GM12878 (cell line): Measurements from ENCODE around the gene MAGI1. TPM values are rescaled to one million over a fixed set of nuclear protein-coding genes. Genes with fewer than 3 reads are reported as not detected.

ENCODE experiments used
- ATAC-seq: fragments of 200-7000 bp; cut with Tn5 transposase; 3 replicates; pipeline ENCODE4 v1.9.1; 2020; ENCODE audit warnings: mild to moderate bottlenecking, moderate library complexity
- BruUV-seq: library from RNA; stranded (reverse); fragments of 400-500 nt; replicated peaks from 2 replicates; lab custom pipeline; 2021; lab: Mats Ljungman, UMichigan
- CTCF ChIA-PET: fragments of 300-600 bp; sonication (Branson Sonifier 250); formaldehyde crosslinking; extraction: SDS; loops from one replicate; lab custom pipeline; 2021; ENCODE audit warnings: inconsistent platforms; lab: Yijun Ruan, JAX
- POLR2A ChIA-PET: fragments of 350-600 bp; formaldehyde crosslinking; extraction: SDS; loops from one replicate; lab custom pipeline; 2021; ENCODE audit warnings: inconsistent platforms; lab: Charles Lee
- RAD21 ChIA-PET: fragments of 300-600 bp; sonication (Branson Sonifier 250); formaldehyde crosslinking; loops from one replicate; lab custom pipeline; 2023; ENCODE audit warnings: antibody characterized with exemption; ENCODE audit not compliant: unreplicated experiment; lab: Charles Lee
- SMC1A ChIA-PET: fragments of 300-600 bp; sonication (Branson Sonifier 250); formaldehyde crosslinking; loops from one replicate; lab custom pipeline; 2023; ENCODE audit not compliant: unreplicated experiment, uncharacterized antibody; lab: Charles Lee
- DNase-seq: peaks from one replicate; pipeline ENCODE4 v3.0.0-alpha.2; 2011; ENCODE audit warnings: low read depth, low spot score
- FAIRE-seq: peaks from 3 replicates; lab custom pipeline; 2011; peaks lifted over from hg19 to GRCh38; lab: Jason Lieb, UNC
- H2AFZ ChIP-seq: 2 replicates; pipeline ENCODE4 v1.6.0; 2011; ENCODE audit warnings: low read depth, low read length, control low read depth; ENCODE audit not compliant: control insufficient read depth
- H3K27ac ChIP-seq: 2 replicates; pipeline ENCODE4 v1.5.1; 2011; ENCODE audit warnings: control low read depth; ENCODE audit not compliant: control insufficient read depth, insufficient read depth
- H3K27me3 ChIP-seq, 2 experiments: replicated peaks in 1 of 2; 2 replicates each; pipeline versions ENCODE4 v1.6.0 to v1.6.1; 2011; ENCODE audit warnings: low read length in 1 of 2; ENCODE audit not compliant: control insufficient read depth in 2 of 2, insufficient read depth in 2 of 2
- H3K36me3 ChIP-seq, 2 experiments: 2 replicates each; pipeline ENCODE4 v1.5.1; 2011; ENCODE audit warnings: low read length in 1 of 2; ENCODE audit not compliant: control insufficient read depth in 2 of 2, insufficient read depth in 2 of 2
- H3K4me1 ChIP-seq: 2 replicates; pipeline ENCODE4 v1.6.1; 2011; ENCODE audit warnings: mild to moderate bottlenecking, low read length, moderate library complexity, mixed read lengths; ENCODE audit not compliant: control insufficient read depth, insufficient read depth
- H3K4me2 ChIP-seq: 2 replicates; pipeline ENCODE4 v1.6.0; 2011; ENCODE audit warnings: control low read depth; ENCODE audit not compliant: control insufficient read depth, insufficient read depth
- H3K4me3 ChIP-seq: fragments of 200-600 bp; sonication (generic); 2 replicates; pipeline ENCODE4 v1.5.1; 2016
- H3K79me2 ChIP-seq: 2 replicates; pipeline ENCODE4 v1.6.0; 2011; ENCODE audit warnings: low read length; ENCODE audit not compliant: control insufficient read depth, insufficient read depth
- H3K9ac ChIP-seq: 2 replicates; pipeline ENCODE4 v1.8.0; 2011; ENCODE audit warnings: low read length, control low read depth, mixed read lengths; ENCODE audit not compliant: control insufficient read depth, insufficient read depth
- H3K9me3 ChIP-seq: replicated peaks from 3 replicates; pipeline ENCODE4 v1.5.1; 2011; ENCODE audit warnings: mild to moderate bottlenecking, low read length; ENCODE audit not compliant: control insufficient read depth, insufficient read depth
- H4K20me1 ChIP-seq: 2 replicates; pipeline ENCODE4 v1.6.0; 2011; ENCODE audit not compliant: control insufficient read depth, insufficient read depth
- CBX5 ChIP-seq: sonication (generic); IDR thresholded peaks from 2 replicates; pipeline ENCODE4 v1.6.1; 2016; ENCODE audit warnings: low read depth, moderate library complexity, mild to moderate bottlenecking, inconsistent platforms
- CUX1 ChIP-seq: IDR thresholded peaks from 2 replicates; pipeline ENCODE4 v1.6.1; 2012; ENCODE audit warnings: improper control_type of control experiment, low read depth, low read length; ENCODE audit not compliant: insufficient replicate concordance
- HDAC6 ChIP-seq: fragments of 200-600 bp; sonication (generic); IDR thresholded peaks from one replicate; pipeline ENCODE4 v1.8.0; 2017; ENCODE audit warnings: antibody characterized with exemption; ENCODE audit not compliant: unreplicated experiment
- IRF4 ChIP-seq: IDR thresholded peaks from 2 replicates; pipeline ENCODE4 v1.6.1; 2011; ENCODE audit warnings: low read depth, low read length
- NFIC ChIP-seq: IDR thresholded peaks from 2 replicates; pipeline ENCODE4 v1.6.1; 2012; ENCODE audit warnings: low read depth, mild to moderate bottlenecking, inconsistent platforms, low read length, moderate library complexity
- NR2C2 ChIP-seq: IDR thresholded peaks from 2 replicates; pipeline ENCODE4 v1.6.1; 2011; ENCODE audit warnings: borderline replicate concordance, low read depth; ENCODE audit not compliant: control insufficient read depth, insufficient read length
- NR2F1 ChIP-seq: fragments of 450-650 bp; conservative IDR thresholded peaks from 2 replicates; pipeline ENCODE4 v1.6.1; 2017; ENCODE audit warnings: mild to moderate bottlenecking
- POLR2A ChIP-seq: IDR thresholded peaks from 2 replicates; pipeline ENCODE4 v1.6.1; 2011; ENCODE audit warnings: low read depth, mild to moderate bottlenecking, low read length
- RUNX3 ChIP-seq: IDR thresholded peaks from 2 replicates; pipeline ENCODE4 v1.6.1; 2012; ENCODE audit warnings: low read length, inconsistent platforms
- SMC3 ChIP-seq: IDR thresholded peaks from 2 replicates; pipeline ENCODE4 v1.6.1; 2011; ENCODE audit warnings: low read length, improper control_type of control experiment, borderline replicate concordance
- STAT1 ChIP-seq: fragments of 450-650 bp; conservative IDR thresholded peaks from 2 replicates; pipeline ENCODE4 v1.6.1; 2014; ENCODE audit warnings: antibody characterized with exemption, mild to moderate bottlenecking
- TCF12 ChIP-seq: IDR thresholded peaks from 2 replicates; pipeline ENCODE4 v1.6.1; 2011; ENCODE audit warnings: low read depth, mild to moderate bottlenecking, low read length
- USF2 ChIP-seq: IDR thresholded peaks from 2 replicates; pipeline ENCODE4 v1.6.1; 2011; ENCODE audit warnings: low read depth, low read length, improper control_type of control experiment, borderline replicate concordance
- WRNIP1 ChIP-seq: IDR thresholded peaks from 2 replicates; pipeline ENCODE4 v1.6.1; 2011; ENCODE audit warnings: low read depth, low read length, improper control_type of control experiment, borderline replicate concordance
- ZBED1 ChIP-seq: IDR thresholded peaks from 2 replicates; pipeline ENCODE4 v1.6.1; 2016; ENCODE audit warnings: borderline replicate concordance
- ZNF207 ChIP-seq: fragments of 450-650 bp; IDR thresholded peaks from 2 replicates; pipeline ENCODE4 v1.6.1; 2014; ENCODE audit warnings: antibody characterized with exemption, mild to moderate bottlenecking, borderline replicate concordance
- WGBS: methylation state at CpG from one replicate; pipeline ENCODE4 v1.1.6; 2016; ENCODE audit warnings: low lambda C conversion rate; ENCODE audit not compliant: insufficient replicate concordance, insufficient coverage; ENCODE audit errors: missing lambda C conversion rate; 5-methylcytosine and 5-hydroxymethylcytosine counted together
- in situ Hi-C: fragments of 300-500 bp; cut with MboI; formaldehyde crosslinking; loops from 9 replicates; pipeline ENCODE4 v1.14.3; 2018; ENCODE audit warnings: mixed read lengths
- intact Hi-C: fragments of 100-400 bp; cut with micrococcal nuclease; formaldehyde crosslinking; loops from one replicate; pipeline ENCODE4 v1.14.2; 2022; ENCODE audit not compliant: unreplicated experiment
- polyA plus RNA-seq, 11 experiments: library from polyadenylated mRNA; depleted of rRNA in 4 of 11; unstranded in 6 of 11; stranded (reverse) in 5 of 11; fragments of >200 nt; fragmentation: Nextera tagmentation in 4 of 11; fragmentation: Illumina TruSeq in 1 of 11; extraction: Ambion mirVana in 4 of 11; extraction: Trizol in 1 of 11; gene quantifications; 1 replicate in 1 of 11; 2 replicates in 10 of 11; pipeline versions ENCODE4 v1.2.1 to v1.2.3, GENCODE V29; 2011 to 2016; ENCODE audit warnings: inconsistent platforms in 2 of 11, missing spikeins in 2 of 11, low read depth in 1 of 11
- total RNA-seq, 4 experiments: library from RNA; depleted of rRNA in 3 of 4; stranded (reverse); fragments of >200 nt in 3 of 4; fragmentation: Illumina TruSeq in 1 of 4; extraction: Trizol in 1 of 4; gene quantifications; 2 replicates each; pipeline versions ENCODE4 v1.2.1 to v1.2.3, GENCODE V29; 2013 to 2021

The MAGI1 gene
- total and polyA plus RNA-seq, 10 of the 15 experiments (the other 5 are each of a cell fraction or from before 2014, with no cell fraction given), result 0.02 to 3.3 (median 0.29) TPM; not detected in 1

GRCh38 chr3:65443739-65444446 lies 594.8 kb downstream of the MAGI1 start:
- ChIA-PET POLR2A (no interaction called here), SMC1A (no interaction called here), CTCF (interaction anchor here (1.8 kb wide), 1 partner anchor 11 kb away, joined by 5 read pairs; no protein-coding TSS in a partner anchor), RAD21 (no interaction called here)
- FAIRE-seq (no peak), ATAC-seq (no peak), DNase-seq (no peak)
- in situ Hi-C loops, result no loop called here
- no peaks in the 10 kb centered on the region for H3K36me3 ChIP-seq
- 46% methylated on average over 4 of the region's 4 CpGs for WGBS
- no TSS peak for BruUV-seq
- no peaks in the 10 kb centered on the region for H4K20me1 ChIP-seq
- H3K27me3 ChIP-seq, result no peaks in the 10 kb centered on the region
- H3K79me2 ChIP-seq, result no peaks in the 10 kb centered on the region
- no peak overlapping the region for H3K4me2 ChIP-seq
- intact Hi-C loops, result no loop called here
- no peak overlapping the region for H3K27ac ChIP-seq
- H3K4me1 ChIP-seq, result no peaks in the 10 kb centered on the region
- H3K4me3 ChIP-seq, result no peak overlapping the region
- H2AFZ ChIP-seq, result no peak overlapping the region
- H3K9ac ChIP-seq, result no peak overlapping the region
- no peaks in the 10 kb centered on the region for H3K9me3 ChIP-seq
- no peak for TF ChIP-seq CUX1
- TF ChIP-seq STAT1, result no peak
- no peak for TF ChIP-seq NR2C2
- no peak for TF ChIP-seq CBX5
- TF ChIP-seq TCF12, result no peak
- TF ChIP-seq NFIC, result no peak
- no peak for TF ChIP-seq USF2
- no peak for TF ChIP-seq RUNX3
- no peak for TF ChIP-seq SMC3
- no peak for TF ChIP-seq HDAC6
- TF ChIP-seq NR2F1, result no peak
- TF ChIP-seq ZNF207, result no peak
- TF ChIP-seq ZBED1, result no peak
- no peak for TF ChIP-seq POLR2A
- TF ChIP-seq WRNIP1, result no peak
- no peak for TF ChIP-seq IRF4
